Hypothalamus (tissue), 51 donors: ENCODE data around the gene KRTAP1-3.
"Not testable (repeated sequence)": the region's sequence is repeated elsewhere in the genome, so short reads cannot be mapped to it uniquely, and the experiment has no call there.

ENCODE experiments used
- DNase-seq, 51 donors: peaks; one replicate each; lab custom pipeline; 2025; lab: John Stamatoyannopoulos, UW

KRTAP1-3 gene

GRCh38 chr17:41034346-41034935 lies at the start of gene KRTAP1-3:
TSS of gene KRTAP1-3 (minus strand) at chr17:41034874. CDS start at chr17:41034821, 53 bp downstream.
- not testable (repeated sequence) for DNase-seq

- not testable (repeated sequence) for DNase-seq
Measured at GRCh38 chr17:41084100-41084856, 49.6 kb upstream of the KRTAP1-3 start, which contains the start of gene KRTAP4-7. TSS of gene KRTAP4-7 (plus strand) at chr17:41084150. CDS start at chr17:41084207, 57 bp downstream.

- DNase-seq = not testable (repeated sequence)
Measured at GRCh38 chr17:41083427-41083826, 48.8 kb upstream of the KRTAP1-3 start.

- DNase-seq = no peak
Measured at GRCh38 chr17:41082626-41083025, 48.0 kb upstream of the KRTAP1-3 start.

GRCh38 chr17:41076788-41077187 lies 42.1 kb upstream of the KRTAP1-3 start:
- no peak for DNase-seq

GRCh38 chr17:41073676-41074075 lies 39.0 kb upstream of the KRTAP1-3 start:
- DNase-seq = no peak

- no peak for DNase-seq
Measured at GRCh38 chr17:41071606-41072360, 37.1 kb upstream of the KRTAP1-3 start.

GRCh38 chr17:41069031-41069430 lies 34.4 kb upstream of the KRTAP1-3 start:
- DNase-seq = no peak

GRCh38 chr17:41067281-41067680 lies 32.6 kb upstream of the KRTAP1-3 start:
- DNase-seq = no peak

GRCh38 chr17:41065829-41066624 lies 31.4 kb upstream of the KRTAP1-3 start, which contains the start of gene KRTAP2-4:
TSS of gene KRTAP2-4 (minus strand) at chr17:41065879. CDS start at chr17:41065845, 34 bp downstream.
- DNase-seq = no peak

- DNase-seq = not testable (repeated sequence)
Measured at GRCh38 chr17:41065016-41065689, 30.5 kb upstream of the KRTAP1-3 start.

GRCh38 chr17:41064301-41064700 lies 29.6 kb upstream of the KRTAP1-3 start:
- no peak for DNase-seq

GRCh38 chr17:41063449-41063848 lies 28.8 kb upstream of the KRTAP1-3 start:
- no peak for DNase-seq

- no peak for DNase-seq
Measured at GRCh38 chr17:41061964-41062363, 27.3 kb upstream of the KRTAP1-3 start.

GRCh38 chr17:41060052-41060604 lies 25.5 kb upstream of the KRTAP1-3 start, which contains the start of gene KRTAP2-3:
TSS of gene KRTAP2-3 (minus strand) at chr17:41060114. CDS start at chr17:41060050, 64 bp downstream.
- DNase-seq = no peak

GRCh38 chr17:41059276-41060051 lies 24.8 kb upstream of the KRTAP1-3 start:
- DNase-seq = not testable (repeated sequence)

GRCh38 chr17:41058741-41059140 lies 24.1 kb upstream of the KRTAP1-3 start:
- no peak for DNase-seq

- DNase-seq = no peak
Measured at GRCh38 chr17:41057547-41057946, 22.9 kb upstream of the KRTAP1-3 start.

GRCh38 chr17:41055130-41055529 lies 20.5 kb upstream of the KRTAP1-3 start, which contains the start of gene KRTAP2-2:
TSS of gene KRTAP2-2 (minus strand) at chr17:41055230. CDS start at chr17:41055211, 19 bp downstream.
- not testable (repeated sequence) for DNase-seq
